Neural cell (in vitro differentiated cells): ENCODE data around the gene NUDT9. TPM values are rescaled to one million over a fixed set of nuclear protein-coding genes. Genes with fewer than 3 reads are reported as not detected.

Experiments
- H2AFZ ChIP-seq: fragments of 200-600, 300-800 bp; sonication (generic), shearing (Covaris generic); 2 replicates; pipeline ENCODE4 v1.6.0; 2014; ENCODE audit warnings: low read depth, mild to moderate bottlenecking, antibody characterized with exemption, low read length, moderate library complexity
- H3F3A ChIP-seq: fragments of 200-600 bp; shearing (Covaris generic); 2 replicates; pipeline ENCODE4 v1.6.1; 2016; ENCODE audit warnings: mild to moderate bottlenecking, moderate library complexity, mixed read lengths, antibody characterized with exemption, low read length; ENCODE audit not compliant: insufficient read depth, poor library complexity, severe bottlenecking
- H3K27ac ChIP-seq: fragments of 200-600, 300-800 bp; sonication (generic), shearing (Covaris generic); 2 replicates; pipeline ENCODE4 v1.5.1; 2014; ENCODE audit warnings: mild to moderate bottlenecking, low read length, moderate library complexity
- H3K27me3 ChIP-seq: fragments of 300-800, 200-600 bp; sonication (generic), shearing (Covaris generic); 2 replicates; pipeline ENCODE4 v1.6.0; 2014; ENCODE audit warnings: mild to moderate bottlenecking, low read depth, low read length, moderate library complexity; ENCODE audit not compliant: insufficient read depth
- H3K36me3 ChIP-seq: fragments of 300-800, 200-600 bp; sonication (generic), shearing (Covaris generic); 2 replicates; pipeline ENCODE4 v1.5.1; 2014; ENCODE audit warnings: mild to moderate bottlenecking, antibody characterized with exemption, low read length, moderate library complexity; ENCODE audit not compliant: insufficient read depth
- H3K4me2 ChIP-seq: fragments of 300-800, 200-600 bp; sonication (generic), shearing (Covaris generic); 2 replicates; pipeline ENCODE4 v1.6.0; 2014; ENCODE audit warnings: mild to moderate bottlenecking, low read length
- H3K4me3 ChIP-seq: fragments of 300-800, 200-600 bp; sonication (generic), shearing (Covaris generic); 2 replicates; pipeline ENCODE4 v1.5.1; 2014; ENCODE audit warnings: mild to moderate bottlenecking, low read length, moderate library complexity
- H3K79me2 ChIP-seq: fragments of 200-600 bp; shearing (Covaris generic); replicated peaks from 2 replicates; pipeline ENCODE4 v1.6.0; 2014; ENCODE audit warnings: mild to moderate bottlenecking, low read length, moderate library complexity; ENCODE audit not compliant: insufficient read depth
- H3K9ac ChIP-seq: fragments of 300-800, 200-600 bp; sonication (generic), shearing (Covaris generic); 2 replicates; pipeline ENCODE4 v1.6.1; 2016; ENCODE audit warnings: mild to moderate bottlenecking, low read length, mixed read lengths
- H3K9me2 ChIP-seq: fragments of 200-600 bp; shearing (Covaris generic); 2 replicates; pipeline ENCODE4 v1.6.1; 2016; ENCODE audit warnings: mild to moderate bottlenecking, low read length, mixed read lengths; ENCODE audit not compliant: insufficient read depth
- H3K9me3 ChIP-seq: fragments of 200-600, 300-800 bp; sonication (generic), shearing (Covaris generic); 2 replicates; pipeline ENCODE4 v1.6.1; 2016; ENCODE audit warnings: mild to moderate bottlenecking, mixed run types, low read length, moderate library complexity, mixed read lengths
- H4K20me1 ChIP-seq: fragments of 200-600 bp; shearing (Covaris generic); 2 replicates; pipeline ENCODE4 v1.6.1; 2016; ENCODE audit warnings: mild to moderate bottlenecking, mixed run types; ENCODE audit not compliant: insufficient read depth
- CTCF ChIP-seq: fragments of 450-650 bp; IDR thresholded peaks from 2 replicates; pipeline ENCODE4 v1.5.1; 2014; ENCODE audit warnings: antibody characterized with exemption, mild to moderate bottlenecking, moderate library complexity; ENCODE audit not compliant: poor library complexity, severe bottlenecking
- EP300 ChIP-seq: fragments of 450-650 bp; conservative IDR thresholded peaks from 2 replicates; pipeline ENCODE4 v1.6.1; 2014; ENCODE audit warnings: antibody characterized with exemption, mild to moderate bottlenecking, moderate library complexity; ENCODE audit not compliant: poor library complexity, severe bottlenecking
- EZH2 ChIP-seq: fragments of 200-600, 300-800 bp; shearing (Covaris generic), sonication (generic); IDR thresholded peaks from 2 replicates; pipeline ENCODE4 v1.6.1; 2014; ENCODE audit warnings: antibody characterized with exemption, low read length, borderline replicate concordance, mild to moderate bottlenecking; ENCODE audit not compliant: insufficient read depth, poor library complexity, severe bottlenecking
- MXI1 ChIP-seq: fragments of 450-650 bp; conservative IDR thresholded peaks from 2 replicates; pipeline ENCODE4 v1.6.1; 2014; ENCODE audit warnings: antibody characterized with exemption, mild to moderate bottlenecking; ENCODE audit not compliant: poor library complexity, severe bottlenecking
- POLR2AphosphoS5 ChIP-seq: IDR thresholded peaks from 2 replicates; pipeline ENCODE4 v1.6.1; 2012
- RAD21 ChIP-seq: fragments of 450-650 bp; conservative IDR thresholded peaks from 2 replicates; pipeline ENCODE4 v1.6.1; 2014; ENCODE audit warnings: antibody characterized with exemption, mild to moderate bottlenecking, moderate library complexity
- REST ChIP-seq: IDR thresholded peaks from 2 replicates; pipeline ENCODE4 v1.6.1; 2012; ENCODE audit warnings: borderline replicate concordance
- SMC3 ChIP-seq: fragments of 450-650 bp; conservative IDR thresholded peaks from 2 replicates; pipeline ENCODE4 v1.6.1; 2014; ENCODE audit warnings: antibody characterized with exemption, mild to moderate bottlenecking, moderate library complexity; ENCODE audit not compliant: poor library complexity
- TAF1 ChIP-seq: IDR thresholded peaks from 2 replicates; pipeline ENCODE4 v1.6.1; 2012; ENCODE audit warnings: low read depth
- polyA plus RNA-seq: library from polyadenylated mRNA; depleted of rRNA; stranded (reverse); fragments of >200 nt; gene quantifications from 2 replicates; pipeline ENCODE4 v1.2.3, GENCODE V29; 2014

The NUDT9 gene
- polyA plus RNA-seq, 1 donor from 2014 or later: 25.5 TPM

- TF ChIP-seq REST (no peak), POLR2AphosphoS5 (no peak), TAF1 (no peak), RAD21 (no peak), MXI1 (no peak), SMC3 (no peak), EZH2 (no peak), CTCF (no peak), EP300 (no peak)
- no peak overlapping the region for H3K9ac ChIP-seq
- H3K79me2 ChIP-seq: no peaks in the 10 kb centered on the region
- H3K27ac ChIP-seq: no peak overlapping the region
- no peak overlapping the region for H3K4me2 ChIP-seq
- no peak overlapping the region for H3K4me3 ChIP-seq
- H3F3A ChIP-seq: no peaks in the 10 kb centered on the region
- H3K9me3 ChIP-seq: no peaks in the 10 kb centered on the region
- no peaks in the 10 kb centered on the region for H3K36me3 ChIP-seq
- no peaks in the 10 kb centered on the region for H3K9me2 ChIP-seq
- no peaks in the 10 kb centered on the region for H4K20me1 ChIP-seq
- H2AFZ ChIP-seq: no peak overlapping the region
- H3K27me3 ChIP-seq: no peaks in the 10 kb centered on the region
Measured at GRCh38 chr4:87500092-87500462, 77.7 kb downstream of the NUDT9 start.

- Histone ChIP-seq H2AFZ (no peak overlapping the region), H3K9ac (no peak overlapping the region), H3K4me3 (no peak overlapping the region), H4K20me1 (no peaks in the 10 kb centered on the region), H3K9me3 (no peaks in the 10 kb centered on the region), H3K79me2 (no peaks in the 10 kb centered on the region), H3K27ac (no peak overlapping the region), H3K9me2 (no peaks in the 10 kb centered on the region), H3K27me3 (no peaks in the 10 kb centered on the region), H3K4me2 (no peak overlapping the region), H3F3A (no peaks in the 10 kb centered on the region), H3K36me3 (no peaks in the 10 kb centered on the region)
- TF ChIP-seq POLR2AphosphoS5 (no peak), REST (no peak), SMC3 (no peak), MXI1 (no peak), RAD21 (no peak), EZH2 (no peak), CTCF (no peak)
Measured at GRCh38 chr4:87502580-87503238, 80.3 kb downstream of the NUDT9 start.
